ENCODE data around the gene SFMBT1.

The SFMBT1 gene

GRCh38 chr3:52962160-52962559 is 83.7 kb downstream of the SFMBT1 start:
- Histone ChIP-seq H3K27me3 (replicated peaks) (no peaks in the 10 kb centered on the region), H3K36me3 (replicated peaks) (no peaks in the 10 kb centered on the region), H3K27ac (no peak overlapping the region), H3K4me3 (ENCODE audit: low read depth, low read length) (no peak overlapping the region)
- no peak for DNase-seq
- in situ Hi-C loops (cut with HindIII; ENCODE audit: low pct_ligation_motif_present, low sequenced_read_pairs): no loop called here
- TF ChIP-seq CTCF (IDR thresholded peaks at IDR 0.05; ENCODE audit: low read depth, low read length, missing control alignments): no peak

- no peaks in the 10 kb centered on the region for H3K27me3 ChIP-seq (replicated peaks)
- TF ChIP-seq CTCF (IDR thresholded peaks at IDR 0.05; ENCODE audit: low read depth, low read length, missing control alignments): no peak
- H3K36me3 ChIP-seq (replicated peaks): no peaks in the 10 kb centered on the region
- in situ Hi-C loops (cut with HindIII; ENCODE audit: low pct_ligation_motif_present, low sequenced_read_pairs): no loop called here
- no peak overlapping the region for H3K4me3 ChIP-seq (ENCODE audit: low read depth, low read length)
- DNase-seq: no peak
- H3K27ac ChIP-seq: no peak overlapping the region
Measured at GRCh38 chr3:52959773-52960172, 86.1 kb downstream of the SFMBT1 start.

- in situ Hi-C loops (cut with HindIII; ENCODE audit: low pct_ligation_motif_present, low sequenced_read_pairs): no loop called here
- Histone ChIP-seq H3K36me3 (replicated peaks) (no peaks in the 10 kb centered on the region), H3K4me3 (ENCODE audit: low read depth, low read length) (no peak overlapping the region), H3K27me3 (replicated peaks) (no peaks in the 10 kb centered on the region), H3K27ac (no peak overlapping the region)
- no peak for TF ChIP-seq CTCF (IDR thresholded peaks at IDR 0.05; ENCODE audit: low read depth, low read length, missing control alignments)
- no peak for DNase-seq
Measured at GRCh38 chr3:52939600-52939999, 106.3 kb downstream of the SFMBT1 start.

- no peak overlapping the region for H3K27ac ChIP-seq
- in situ Hi-C loops (cut with HindIII; ENCODE audit: low pct_ligation_motif_present, low sequenced_read_pairs): no loop called here
- no peaks in the 10 kb centered on the region for H3K36me3 ChIP-seq (replicated peaks)
- DNase-seq: peak; percentile 60
- peak; percentile 88 for TF ChIP-seq CTCF (IDR thresholded peaks at IDR 0.05; ENCODE audit: low read depth, low read length, missing control alignments)
- H3K27me3 ChIP-seq (replicated peaks): no peaks in the 10 kb centered on the region
- no peak overlapping the region for H3K4me3 ChIP-seq (ENCODE audit: low read depth, low read length)
Measured at GRCh38 chr3:52934630-52935530, 111.0 kb downstream of the SFMBT1 start.

GRCh38 chr3:52931889-52932288 is 114.0 kb downstream of the SFMBT1 start:
- in situ Hi-C loops (cut with HindIII; ENCODE audit: low pct_ligation_motif_present, low sequenced_read_pairs): no loop called here
- H3K27me3 ChIP-seq (replicated peaks): no peaks in the 10 kb centered on the region
- H3K4me3 ChIP-seq (ENCODE audit: low read depth, low read length): no peak overlapping the region
- no peak for DNase-seq
- peak; percentile 34 for TF ChIP-seq CTCF (IDR thresholded peaks at IDR 0.05; ENCODE audit: low read depth, low read length, missing control alignments)
- no peak overlapping the region for H3K27ac ChIP-seq
- no peaks in the 10 kb centered on the region for H3K36me3 ChIP-seq (replicated peaks)
